Hypothalamus (tissue), 51 donors: ENCODE results near the gene CENPP.
"Not testable (repeated sequence)": the region's sequence is repeated elsewhere in the genome, so short reads cannot be mapped to it uniquely, and the experiment has no call there.

Experiments used
- DNase-seq, 51 donors: peaks; one replicate each; lab custom pipeline; 2025; lab: John Stamatoyannopoulos, UW

The CENPP gene

DNA sequence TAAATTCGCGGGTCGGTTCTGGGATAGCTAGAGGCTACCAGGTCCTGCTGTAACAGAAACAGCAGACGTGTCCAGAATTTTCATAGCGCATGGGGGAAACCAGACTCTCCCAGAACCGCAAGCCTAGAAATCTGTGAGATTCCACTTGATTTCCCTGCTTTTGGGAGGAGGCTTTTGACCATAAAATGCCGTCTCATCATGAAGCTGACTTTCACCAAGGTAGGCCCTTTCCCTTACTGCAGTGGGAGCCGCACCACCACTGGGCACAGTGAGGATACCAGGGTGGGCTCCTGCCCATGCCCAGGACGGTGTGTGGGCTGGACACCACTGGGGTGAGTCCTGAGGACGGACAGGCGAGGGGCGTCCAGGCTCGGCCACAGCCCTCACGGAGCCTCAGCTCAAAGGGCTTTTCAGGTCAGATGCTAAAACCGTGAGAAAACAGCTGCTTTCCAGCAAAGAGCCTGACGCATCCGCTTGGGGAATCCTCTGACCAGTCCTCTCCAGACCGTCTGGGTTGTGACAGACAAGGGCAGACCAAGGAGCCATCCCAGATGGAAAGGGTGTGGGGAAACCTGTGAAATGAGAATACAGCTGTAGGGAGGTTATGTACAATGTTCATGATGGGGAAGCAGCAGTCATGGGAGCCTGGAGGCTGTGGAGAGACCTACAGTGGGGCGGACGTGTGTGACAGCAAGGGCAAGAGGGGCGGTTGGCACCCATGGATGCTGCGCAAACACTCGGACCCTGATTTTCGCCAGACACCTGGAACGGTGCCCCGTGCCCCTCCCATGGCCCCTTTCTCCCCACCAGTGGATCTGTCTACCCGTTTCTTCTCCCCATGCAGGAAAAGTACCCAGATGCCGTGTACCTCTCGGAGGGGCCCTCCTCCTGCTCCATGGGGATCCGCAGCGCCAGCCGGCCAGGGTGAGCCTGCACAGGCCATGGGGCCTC lies 285.0 kb downstream of the CENPP start:
- no peak for DNase-seq

GRCh38 chr9:92611621-92612285 lies 286.0 kb downstream of the CENPP start:
- DNase-seq, result no peak

- DNase-seq, result no peak
Observed at GRCh38 chr9:92612292-92612691, 286.5 kb downstream of the CENPP start.

DNA sequence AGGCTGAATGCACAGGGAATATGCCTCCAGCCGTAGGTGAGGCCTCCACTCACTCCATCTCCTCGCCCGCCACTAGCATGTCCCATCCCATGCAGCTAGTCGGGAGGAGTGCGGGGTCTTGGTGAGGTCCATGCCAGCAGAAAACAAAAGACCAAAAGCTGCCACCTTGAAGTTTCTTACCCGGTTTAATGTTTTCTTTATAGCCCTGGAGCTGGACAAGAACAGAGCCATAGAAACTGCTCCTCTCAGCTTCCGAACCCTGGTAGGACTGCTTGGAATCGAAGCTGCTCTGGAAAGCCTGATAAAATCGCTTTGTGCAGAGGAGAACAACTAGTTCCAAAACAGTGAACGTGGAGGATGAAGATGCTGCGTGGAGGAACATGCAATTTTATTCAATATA lies 287.1 kb downstream of the CENPP start:
- DNase-seq, result no peak

- no peak for DNase-seq
Observed at GRCh38 chr9:92613268-92614122, 287.7 kb downstream of the CENPP start.

- DNase-seq, result no peak
Observed at GRCh38 chr9:92614123-92614510, 288.4 kb downstream of the CENPP start.

GRCh38 chr9:92614763-92615461 lies 289.2 kb downstream of the CENPP start:
- DNase-seq, result peak in 6 of 51 donors; percentile 4 to 23 (median 10)

GRCh38 chr9:92615790-92616189 lies 290.0 kb downstream of the CENPP start:
- DNase-seq, result no peak

DNA sequence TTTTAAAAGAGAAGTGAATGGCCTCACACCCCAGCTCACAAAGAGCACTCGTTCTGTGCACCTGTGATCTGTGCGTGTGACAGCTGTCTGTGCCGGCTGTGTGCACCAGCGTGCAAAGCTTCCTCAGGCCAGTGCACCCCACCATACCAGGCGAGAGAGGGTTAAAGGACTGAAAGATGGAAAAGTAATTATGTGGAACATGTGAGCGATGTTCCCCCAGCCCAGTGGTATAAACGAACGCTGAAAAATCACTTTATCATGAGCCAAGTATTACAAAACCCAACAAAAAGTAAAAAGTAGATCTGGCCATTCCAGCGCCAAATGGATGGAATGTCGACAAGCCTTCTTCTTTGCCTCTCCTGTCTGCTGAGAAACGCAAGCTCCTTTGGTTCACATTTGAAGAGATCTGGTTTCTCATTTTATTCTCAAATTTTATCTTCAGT lies 290.5 kb downstream of the CENPP start:
- DNase-seq, result no peak

GRCh38 chr9:92616655-92617111 lies 290.9 kb downstream of the CENPP start:
- DNase-seq, result no peak

DNA sequence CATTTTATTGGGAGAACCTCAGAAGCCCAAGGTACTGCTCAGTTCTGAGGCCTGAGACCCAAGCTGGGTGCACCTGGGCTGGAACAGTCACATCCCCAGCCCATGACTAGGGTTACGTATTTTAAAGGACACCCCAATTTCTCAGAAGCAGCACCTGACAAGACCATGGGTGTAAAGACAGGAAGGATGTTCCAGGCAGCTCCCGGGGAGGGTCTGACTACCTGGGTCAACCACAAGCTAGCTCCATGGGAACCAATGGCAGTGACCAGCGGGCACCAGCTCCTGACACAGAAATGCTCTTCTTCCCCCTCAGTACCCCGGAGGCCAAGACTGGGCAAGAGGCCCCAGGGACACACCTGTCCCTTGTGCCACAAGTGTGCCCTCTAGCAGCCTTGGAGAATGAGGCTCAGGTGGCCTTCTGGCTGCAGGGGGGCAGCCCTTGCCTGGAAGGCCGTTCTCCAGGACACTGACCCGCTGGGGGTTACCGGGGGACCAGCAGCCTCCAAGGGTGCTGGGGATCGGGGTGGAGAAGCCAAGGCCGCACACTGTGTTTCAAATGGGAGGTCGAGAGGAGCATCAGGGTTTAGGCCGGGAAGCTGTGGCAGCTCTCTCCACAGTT lies 291.6 kb downstream of the CENPP start:
- DNase-seq, result no peak

DNA sequence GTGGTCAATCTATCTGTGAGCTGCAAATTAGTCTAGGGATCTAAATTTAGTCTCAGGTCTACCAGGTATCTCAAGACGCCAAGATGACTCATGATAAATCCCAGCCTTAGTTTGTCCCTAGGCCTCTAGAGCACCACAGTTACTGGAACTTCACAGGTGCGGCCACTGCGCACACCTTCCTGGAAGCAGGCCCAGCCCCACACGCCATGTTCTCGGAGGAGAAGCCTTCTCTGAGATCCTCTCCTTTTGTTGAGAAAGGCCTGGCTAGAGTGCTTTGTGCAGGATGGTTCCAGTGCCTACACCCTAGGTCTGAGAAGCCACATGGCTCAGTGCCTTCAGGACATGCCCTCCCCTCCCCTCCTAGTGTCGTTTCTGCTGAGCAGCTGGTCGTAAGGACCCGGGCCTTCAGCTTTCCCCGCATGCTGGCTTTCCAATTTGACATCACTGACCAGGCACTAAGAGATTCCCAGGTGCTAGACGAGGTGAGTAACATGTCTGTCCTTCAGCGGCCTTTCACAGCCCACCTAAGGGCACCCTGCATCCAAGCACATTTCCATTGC lies 292.3 kb downstream of the CENPP start:
- no peak for DNase-seq

DNA sequence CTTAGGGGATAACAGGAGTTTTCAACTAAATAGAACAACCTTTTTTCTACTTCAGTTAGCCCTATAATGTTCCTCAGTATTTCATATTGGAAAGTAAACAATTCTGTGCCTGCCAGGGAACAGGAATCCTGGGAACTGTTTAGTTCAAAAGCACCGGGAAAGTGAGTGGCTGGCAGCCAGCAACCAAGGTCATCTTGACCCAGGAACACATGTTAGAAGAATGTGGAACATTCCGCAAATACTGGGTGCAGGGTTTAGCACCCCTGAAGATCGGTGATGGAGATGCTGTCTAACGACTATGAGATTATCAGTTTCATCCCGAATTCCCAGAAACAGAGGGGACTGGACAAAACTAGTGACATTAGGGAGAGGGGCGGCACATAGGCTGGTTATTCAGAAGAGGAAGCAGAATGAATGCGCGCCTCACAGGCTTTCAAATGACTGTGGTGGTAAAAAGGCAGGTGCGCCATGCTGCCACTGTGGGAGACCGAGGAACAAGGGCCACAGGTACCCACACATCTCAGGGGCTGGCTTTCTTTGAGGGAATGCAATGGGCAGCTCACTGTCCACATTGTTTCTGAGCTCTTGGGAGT lies 293.0 kb downstream of the CENPP start:
- no peak for DNase-seq

GRCh38 chr9:92619601-92620300 lies 294.0 kb downstream of the CENPP start:
- no peak for DNase-seq

GRCh38 chr9:92620845-92621244 lies 295.1 kb downstream of the CENPP start:
- no peak for DNase-seq

DNA sequence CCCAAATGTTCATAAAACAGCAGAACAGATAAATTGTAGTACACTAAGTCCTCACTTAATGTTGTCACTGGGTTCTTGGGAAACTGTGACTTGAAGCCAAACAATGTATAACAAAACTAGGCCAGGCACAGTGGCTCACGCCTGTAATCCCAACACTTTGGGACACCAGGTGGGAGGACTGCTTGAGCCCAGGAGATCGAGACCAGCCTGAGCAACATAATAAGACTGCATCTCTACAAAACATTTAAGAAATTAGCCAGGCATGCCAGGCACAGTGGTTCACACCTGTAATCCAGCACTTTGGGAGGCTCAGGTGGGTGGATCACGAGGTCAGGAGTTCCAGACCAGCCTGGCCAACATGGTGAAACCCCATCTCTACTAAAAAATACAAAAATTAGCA lies 298.2 kb downstream of the CENPP start:
- DNase-seq, result not testable (repeated sequence)

DNA sequence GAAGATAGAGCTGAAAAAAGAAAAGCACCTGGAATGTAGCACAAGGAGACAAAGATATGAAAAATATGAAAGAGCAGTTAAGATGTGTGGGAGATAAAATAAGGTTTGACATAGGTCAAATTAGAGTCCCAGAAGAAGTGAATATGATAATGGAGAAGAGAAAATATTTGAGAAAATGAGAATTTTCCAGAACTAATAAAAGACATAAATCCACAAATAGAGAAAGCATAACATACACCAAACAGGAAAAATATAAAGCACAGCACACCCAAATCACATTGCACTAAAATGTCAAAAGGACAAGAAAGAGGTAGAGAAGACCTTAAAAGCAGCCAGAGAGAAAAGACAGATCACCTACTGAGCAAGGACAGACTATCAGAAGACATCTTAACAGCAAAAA lies 300.7 kb downstream of the CENPP start:
- DNase-seq, result no peak

GRCh38 chr9:92627651-92628050 lies 301.9 kb downstream of the CENPP start:
- DNase-seq, result no peak
